Measurements from ENCODE around the gene LMOD3.

The LMOD3 gene

GRCh38 chr3:69122403-69122802 lies at the start of gene LMOD3:
LMOD3 (minus strand) TSS chr3:69122595; CDS start chr3:69122386, 209 bp downstream.
- DNase-seq: no peak

DNA sequence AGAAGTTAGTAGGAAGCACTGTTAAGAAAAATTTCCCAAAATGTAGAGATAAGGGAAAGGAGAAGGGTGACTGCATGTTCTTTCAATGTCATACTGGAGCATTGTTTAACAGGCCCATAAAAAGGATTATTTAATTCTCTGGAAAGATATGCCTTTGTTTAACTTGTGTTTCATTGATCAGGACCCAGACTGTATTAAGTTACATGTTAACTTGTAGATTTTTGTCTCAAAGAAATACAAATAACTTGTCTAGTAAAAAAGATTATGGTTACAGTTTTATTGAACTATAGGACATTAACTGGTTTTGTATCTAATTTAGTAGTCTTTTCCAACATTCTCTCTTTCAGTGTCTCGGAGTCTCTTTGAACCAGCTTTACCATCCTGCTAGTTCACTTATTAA lies 49.7 kb upstream of the LMOD3 start:
- no peak for DNase-seq

GRCh38 chr3:69166446-69166845 lies 44.1 kb upstream of the LMOD3 start:
- no peak for DNase-seq

GRCh38 chr3:69165744-69166143 lies 43.3 kb upstream of the LMOD3 start:
- DNase-seq: no peak

DNA sequence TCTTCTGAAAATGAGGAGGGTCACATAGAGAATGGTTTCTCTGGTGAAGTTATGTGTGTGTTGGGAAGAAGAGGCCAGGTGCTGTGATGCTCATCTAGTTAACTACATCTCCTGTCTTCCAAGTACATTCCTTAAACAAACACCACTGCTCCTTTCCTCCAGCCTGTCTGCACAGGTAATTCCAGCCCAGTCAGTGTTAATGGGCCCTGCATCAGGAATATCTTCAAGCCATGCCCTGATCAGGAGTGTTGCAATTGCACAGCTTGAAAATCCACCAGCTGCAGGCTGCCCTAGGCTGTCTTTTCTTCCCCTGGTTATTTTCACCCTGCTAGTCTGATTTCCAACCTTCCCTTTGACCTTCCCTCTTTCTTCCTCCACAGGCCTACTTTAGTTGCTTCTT lies 41.9 kb upstream of the LMOD3 start:
- no peak for DNase-seq

DNA sequence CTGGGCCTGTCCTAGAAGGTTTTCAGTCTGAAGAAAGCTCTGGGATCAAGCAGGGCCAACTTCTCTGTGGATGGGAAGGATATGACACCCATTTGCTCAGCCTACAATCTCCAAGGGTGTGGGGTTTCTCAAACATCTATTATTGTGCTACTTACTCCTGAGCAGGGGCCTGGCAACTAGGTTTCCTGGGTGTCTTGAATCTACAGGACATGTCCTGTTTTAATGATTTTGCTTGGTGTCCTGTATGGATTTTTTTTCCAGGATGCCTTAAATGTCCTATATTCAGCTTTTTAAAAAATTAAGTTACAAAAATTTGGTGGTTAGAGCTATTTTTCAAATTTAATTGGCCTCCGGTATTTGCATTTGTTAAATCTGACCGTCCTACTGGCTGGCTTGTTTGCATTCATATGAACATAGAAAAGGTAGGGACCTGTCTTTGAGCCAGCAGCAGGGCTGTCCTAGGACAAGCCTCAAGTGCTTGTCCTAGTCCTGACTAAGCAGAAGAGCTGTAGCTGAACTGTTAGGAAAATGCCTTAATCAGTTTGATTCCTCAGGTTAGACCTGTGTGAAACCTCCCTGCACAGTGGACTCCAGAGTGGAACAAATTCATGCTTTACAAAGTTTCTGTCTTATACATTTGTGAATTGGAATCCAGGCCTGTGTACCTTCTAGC lies 40.0 kb upstream of the LMOD3 start:
- no peak for DNase-seq

GRCh38 chr3:69161587-69162307 lies 39.4 kb upstream of the LMOD3 start:
- DNase-seq: no peak

DNA sequence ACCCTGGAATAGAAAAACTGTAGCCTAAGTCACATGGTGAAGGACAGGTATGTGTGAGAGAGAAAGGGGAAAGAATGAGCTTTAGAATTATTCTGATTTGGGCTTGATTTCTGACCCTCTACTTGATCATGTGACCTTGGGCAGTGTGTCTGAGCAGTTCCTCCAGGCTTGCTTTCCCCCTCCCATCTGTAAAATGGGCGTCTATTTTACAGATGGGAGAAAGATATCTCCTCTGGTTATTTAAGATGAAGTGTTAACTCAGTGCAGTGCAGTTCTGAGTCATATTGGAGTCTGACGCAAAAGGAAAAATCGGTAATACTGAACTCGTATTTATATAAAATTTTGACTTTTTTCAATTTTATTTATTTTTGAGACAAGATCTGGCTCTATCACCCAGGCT lies 38.1 kb upstream of the LMOD3 start:
- DNase-seq: no peak

DNA sequence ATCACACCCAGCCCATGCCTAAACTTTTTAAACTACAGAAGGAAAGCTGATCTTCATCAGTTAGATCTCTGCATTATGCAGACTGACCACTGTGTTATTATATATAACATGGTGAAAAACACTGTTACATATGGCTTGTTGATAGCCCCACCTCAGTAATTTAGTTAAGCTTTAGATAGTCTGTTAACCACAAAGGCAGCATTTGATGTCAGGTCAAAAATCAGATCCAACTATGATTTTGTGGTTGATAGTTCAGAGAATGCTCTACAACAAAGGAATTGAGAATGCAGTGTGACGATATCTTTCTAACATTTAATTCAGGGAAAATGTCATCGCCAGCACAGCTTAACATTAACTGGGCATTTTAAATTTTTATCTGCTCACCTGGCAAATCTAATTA lies 37.7 kb upstream of the LMOD3 start:
- no peak for DNase-seq

- DNase-seq: no peak
Observed at GRCh38 chr3:69149586-69149985, 27.2 kb upstream of the LMOD3 start.

- DNase-seq: no peak
Observed at GRCh38 chr3:69145688-69146087, 23.3 kb upstream of the LMOD3 start.

DNA sequence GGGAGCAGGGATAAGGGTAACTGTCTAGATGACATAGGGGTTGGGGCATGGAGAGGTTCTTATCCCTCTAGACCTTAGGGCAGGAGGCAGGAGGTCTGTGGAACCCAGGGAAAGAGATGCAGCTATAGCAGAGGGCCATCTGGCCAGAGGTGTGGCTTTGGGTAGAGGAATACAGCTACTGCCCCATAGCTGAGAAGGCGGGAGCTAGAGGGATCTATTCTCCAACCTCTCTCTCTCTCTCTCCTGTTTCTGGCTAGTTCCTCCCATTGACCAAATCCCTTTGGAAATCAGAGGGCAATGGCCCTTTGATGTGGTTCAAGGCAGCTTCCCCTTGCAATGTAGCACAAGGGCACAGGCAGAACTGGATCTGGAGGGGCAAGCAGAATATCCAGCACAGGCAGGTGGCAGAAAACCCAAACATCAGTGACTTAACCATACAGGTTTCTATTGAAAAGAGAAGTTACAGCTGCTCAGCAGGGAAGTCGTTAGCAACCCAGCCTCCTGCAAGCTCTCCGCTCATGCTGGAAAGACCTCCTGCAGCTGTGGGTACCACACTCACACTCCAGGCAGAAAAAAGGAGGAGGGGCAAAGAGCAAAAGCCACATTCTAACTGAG lies 22.3 kb upstream of the LMOD3 start:
- no peak for DNase-seq

GRCh38 chr3:69143612-69144011 lies 21.2 kb upstream of the LMOD3 start:
- no peak for DNase-seq

DNA sequence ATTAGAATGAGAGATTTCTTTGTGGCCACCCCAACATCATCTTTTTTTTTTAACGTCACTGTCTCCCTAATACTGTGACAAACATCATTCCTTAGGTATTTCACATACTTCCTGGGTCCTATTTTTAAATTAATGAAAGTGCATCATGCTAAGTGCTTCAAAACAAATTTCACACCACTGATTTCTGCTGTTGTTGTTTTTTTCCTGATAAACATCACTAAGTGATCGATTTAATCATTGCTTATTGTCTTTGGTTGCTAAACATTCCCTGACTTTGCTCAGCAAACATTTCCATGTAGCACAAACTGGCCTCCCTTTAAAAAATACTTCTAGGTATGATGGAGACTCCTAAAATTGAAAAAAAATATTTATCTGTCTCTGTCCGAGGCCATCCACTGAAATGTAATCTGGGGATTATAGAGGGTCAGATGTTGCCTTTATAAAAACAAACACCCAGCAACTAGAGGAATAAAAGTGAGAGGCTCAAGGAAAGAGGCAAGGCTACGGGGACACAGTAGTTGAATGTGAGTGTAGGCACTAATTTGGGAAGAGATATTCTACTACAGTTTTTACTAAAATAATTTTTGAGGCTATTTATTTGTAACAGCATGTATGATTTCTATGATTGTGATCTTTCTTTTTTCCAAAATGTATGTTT lies 20.5 kb upstream of the LMOD3 start:
- DNase-seq: no peak

DNA sequence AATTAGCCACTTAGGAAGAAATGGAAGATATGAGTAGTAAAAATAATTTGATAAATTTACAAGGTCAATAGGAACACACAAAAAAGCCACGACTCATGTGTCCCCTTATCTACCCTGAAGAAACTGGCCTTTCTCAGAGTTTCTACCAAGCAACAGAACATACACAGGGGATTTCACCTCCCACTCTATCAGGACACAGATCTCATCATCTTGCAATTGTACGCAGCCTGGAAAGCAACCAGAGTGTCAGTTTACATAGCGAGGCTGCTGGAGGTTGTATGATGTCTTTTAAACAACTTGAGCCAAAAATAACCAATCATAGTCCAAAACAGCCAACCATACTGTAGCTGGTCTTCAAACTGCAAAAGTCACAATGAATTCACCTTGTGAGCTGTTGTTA lies 19.7 kb upstream of the LMOD3 start:
- no peak for DNase-seq

DNA sequence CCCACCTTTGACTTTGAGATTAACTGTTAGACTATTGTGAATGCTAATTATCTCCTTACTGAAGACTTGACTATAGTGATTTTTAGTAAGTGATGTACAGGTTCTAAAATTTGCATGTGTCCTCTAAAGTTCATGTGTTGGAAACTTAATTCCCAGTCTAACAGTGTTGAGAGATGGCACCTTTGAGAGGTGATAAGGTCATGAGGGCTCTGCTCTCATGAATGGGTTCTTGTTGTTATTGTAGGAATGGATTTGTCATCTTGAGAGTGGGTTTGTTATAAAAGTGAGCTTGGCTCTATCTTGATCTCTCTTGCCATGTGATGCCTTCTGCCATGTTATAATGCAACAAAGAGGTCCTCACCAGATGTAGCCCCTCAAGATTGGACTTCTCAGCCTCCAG lies 18.9 kb upstream of the LMOD3 start:
- no peak for DNase-seq

DNA sequence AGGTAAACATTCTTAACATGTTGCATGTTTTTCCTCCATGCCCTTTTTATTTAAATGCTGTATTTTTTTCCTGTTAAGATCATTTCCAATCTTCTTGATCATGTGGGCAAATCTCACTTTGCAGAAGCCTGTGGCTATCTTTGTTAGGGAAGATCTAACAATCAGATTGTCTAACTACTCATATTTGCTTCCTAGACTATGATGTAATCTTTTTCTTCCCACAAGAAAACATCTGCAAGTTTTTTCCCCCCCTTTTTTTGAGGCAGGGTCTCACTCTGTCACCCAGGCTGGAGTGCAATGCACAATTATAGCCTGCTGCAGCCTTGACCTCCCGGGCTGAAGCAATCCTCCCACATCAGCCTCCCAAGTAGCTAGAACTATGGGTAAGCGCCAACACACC lies 15.0 kb upstream of the LMOD3 start:
- no peak for DNase-seq

GRCh38 chr3:69137005-69137404 lies 14.6 kb upstream of the LMOD3 start:
- DNase-seq: no peak

- no peak for DNase-seq
Observed at GRCh38 chr3:69130689-69131088, 8.3 kb upstream of the LMOD3 start.

- no peak for DNase-seq
Observed at GRCh38 chr3:69129531-69129930, 7.1 kb upstream of the LMOD3 start.

- no peak for DNase-seq
Observed at GRCh38 chr3:69128509-69128908, 6.1 kb upstream of the LMOD3 start.

GRCh38 chr3:69126999-69127398 lies 4.6 kb upstream of the LMOD3 start:
- no peak for DNase-seq

DNA sequence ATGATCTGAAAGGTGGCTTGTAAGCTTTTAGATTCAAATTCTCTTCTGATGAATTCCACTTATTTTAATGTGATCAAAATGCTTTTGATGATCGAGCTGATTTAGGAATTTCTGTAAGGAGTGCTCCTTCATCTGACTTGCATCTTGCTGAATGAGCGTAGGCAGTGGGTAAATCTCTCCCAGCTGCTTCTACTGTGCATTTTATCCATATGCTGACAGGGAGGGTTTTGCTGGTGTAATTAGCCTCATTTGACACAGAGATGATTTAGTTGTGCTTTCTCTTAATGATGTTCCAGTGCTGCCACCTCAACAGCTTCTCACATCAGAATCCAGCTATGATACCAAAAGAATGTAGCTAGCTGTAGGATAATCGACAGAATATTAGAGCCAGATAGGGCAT lies 3.8 kb upstream of the LMOD3 start:
- DNase-seq: no peak

DNA sequence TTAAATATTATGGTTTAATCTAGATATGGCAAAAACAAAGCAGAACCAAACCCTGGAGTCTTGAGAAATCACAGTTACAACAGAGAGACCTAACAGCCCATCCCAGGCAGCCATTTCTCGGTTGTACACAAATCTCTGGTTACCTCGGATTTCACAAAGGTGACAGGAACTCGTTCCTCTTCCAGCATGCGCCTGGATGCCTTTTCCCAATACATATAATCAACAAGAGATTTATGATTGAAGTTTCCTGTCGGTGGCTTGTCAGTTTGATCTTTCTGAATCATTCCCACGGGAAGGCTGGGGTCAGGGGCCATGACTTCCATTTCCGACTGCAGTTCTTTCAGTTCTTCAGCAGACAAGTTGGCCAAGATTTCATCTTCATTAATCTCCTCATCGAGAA lies 445 bp downstream of the LMOD3 start:
- no peak for DNase-seq

Data from NK-92 treated with Interleukin-12 subunit alpha and Interleukin-12 subunit beta, amount 100 ng/mL, for 24 hours (cell line).